Smooth muscle cell (in vitro differentiated cells): Measurements from ENCODE around the gene TIMELESS. TPM values are rescaled to one million over a fixed set of nuclear protein-coding genes. Genes with fewer than 3 reads are reported as not detected.

Experiments
- DNase-seq: peaks from one replicate; lab custom pipeline; 2025; ENCODE audit not compliant: unreplicated experiment; lab: John Stamatoyannopoulos, UW
- H2AFZ ChIP-seq: fragments of 200-600 bp; sonication (generic); 2 replicates; pipeline ENCODE4 v1.6.0; 2016; ENCODE audit warnings: antibody characterized with exemption, low read depth, mild to moderate bottlenecking
- H3F3A ChIP-seq: fragments of 200-600 bp; sonication (generic); 2 replicates; pipeline ENCODE4 v1.6.0; 2017; ENCODE audit warnings: antibody characterized with exemption, low read depth
- H3K27ac ChIP-seq: fragments of 200-600 bp; sonication (generic); 2 replicates; pipeline ENCODE4 v1.5.1; 2016; ENCODE audit warnings: low read depth, mild to moderate bottlenecking
- H3K27me3 ChIP-seq: fragments of 200-600 bp; sonication (generic); 2 replicates; pipeline ENCODE4 v1.6.1; 2016; ENCODE audit warnings: low read depth, mild to moderate bottlenecking
- H3K36me3 ChIP-seq: fragments of 200-600 bp; sonication (generic); 2 replicates; pipeline ENCODE4 v1.5.1; 2016; ENCODE audit warnings: low read depth
- H3K4me1 ChIP-seq: fragments of 200-600 bp; sonication (generic); 2 replicates; pipeline ENCODE4 v1.5.1; 2016; ENCODE audit warnings: low read depth
- H3K4me2 ChIP-seq: fragments of 200-600 bp; sonication (generic); 2 replicates; pipeline ENCODE4 v1.6.0; 2016; ENCODE audit warnings: mild to moderate bottlenecking
- H3K4me3 ChIP-seq: fragments of 200-600 bp; sonication (generic); 2 replicates; pipeline ENCODE4 v1.5.1; 2016; ENCODE audit warnings: mild to moderate bottlenecking
- H3K79me2 ChIP-seq: fragments of 200-600 bp; sonication (generic); 2 replicates; pipeline ENCODE4 v1.6.0; 2016; ENCODE audit warnings: low read depth, mild to moderate bottlenecking
- H3K9ac ChIP-seq: fragments of 200-600 bp; sonication (generic); 2 replicates; pipeline ENCODE4 v1.6.0; 2016; ENCODE audit warnings: low read depth
- H3K9me3 ChIP-seq: fragments of 200-600 bp; sonication (generic); replicated peaks from 2 replicates; pipeline ENCODE4 v1.5.1; 2016; ENCODE audit warnings: low read depth
- H4K20me1 ChIP-seq: fragments of 200-600 bp; sonication (generic); 2 replicates; pipeline ENCODE4 v1.6.0; 2016; ENCODE audit warnings: low read depth
- CTCF ChIP-seq: fragments of 200-600 bp; sonication (generic); IDR thresholded peaks from 2 replicates; pipeline ENCODE4 v1.5.1; 2017; ENCODE audit warnings: borderline replicate concordance, mild to moderate bottlenecking, antibody characterized with exemption; ENCODE audit not compliant: insufficient read depth, poor library complexity, severe bottlenecking
- WGBS: methylation state at CpG from one replicate; pipeline ENCODE4 v1.1.7; 2016; ENCODE audit warnings: low lambda C conversion rate; 5-methylcytosine and 5-hydroxymethylcytosine counted together
- polyA plus RNA-seq: library from polyadenylated mRNA; unstranded; fragments of >200 nt; fragmentation: Nextera tagmentation; extraction: Ambion mirVana; gene quantifications from 2 replicates; pipeline ENCODE4 v1.2.1, GENCODE V29; 2016
- total RNA-seq: library from RNA; depleted of rRNA; stranded (reverse); fragments of >200 nt; gene quantifications from 2 replicates; pipeline ENCODE4 v1.2.3, GENCODE V29; 2014

Gene TIMELESS
- total and polyA plus RNA-seq, 2 experiments from 2014 or later = 6.3 to 9.9 TPM

- H3K4me3 ChIP-seq = no peak overlapping the region
- H3K4me2 ChIP-seq = no peak overlapping the region
- no peaks in the 10 kb centered on the region for H3K4me1 ChIP-seq
- DNase-seq = no peak
- H3K27ac ChIP-seq = no peak overlapping the region
- no peaks in the 10 kb centered on the region for H4K20me1 ChIP-seq
- H3K27me3 ChIP-seq = no peaks in the 10 kb centered on the region
- H3K36me3 ChIP-seq = no peaks in the 10 kb centered on the region
- H3K79me2 ChIP-seq = peaks cover 17% of the 10 kb centered on the region
- no peaks in the 10 kb centered on the region for H3K9me3 ChIP-seq
- no peaks in the 10 kb centered on the region for H3F3A ChIP-seq
- no peak overlapping the region for H2AFZ ChIP-seq
- WGBS = 89% methylated on average over 11 of the region's 11 CpGs
- H3K9ac ChIP-seq = no peak overlapping the region
- TF ChIP-seq CTCF = no peak
These were observed 11.6 kb downstream of the TIMELESS start for GRCh38 chr12:56437430-56438176.

GRCh38 chr12:56434828-56435227 is 14.4 kb downstream of the TIMELESS start:
- Histone ChIP-seq H3K9ac (no peak overlapping the region), H3K9me3 (no peaks in the 10 kb centered on the region), H3K4me3 (no peak overlapping the region), H3K27ac (no peak overlapping the region), H3F3A (no peaks in the 10 kb centered on the region), H2AFZ (no peak overlapping the region), H4K20me1 (no peaks in the 10 kb centered on the region), H3K79me2 (peaks cover 7% of the 10 kb centered on the region), H3K4me1 (no peaks in the 10 kb centered on the region), H3K36me3 (no peaks in the 10 kb centered on the region), H3K4me2 (no peak overlapping the region), H3K27me3 (no peaks in the 10 kb centered on the region)
- no peak for TF ChIP-seq CTCF
- WGBS = 96% methylated on average over 6 of the region's 6 CpGs
- no peak for DNase-seq

- DNase-seq = no peak
- H3K36me3 ChIP-seq = no peaks in the 10 kb centered on the region
- TF ChIP-seq CTCF = no peak
- no peak overlapping the region for H3K4me3 ChIP-seq
- no peaks in the 10 kb centered on the region for H4K20me1 ChIP-seq
- no peaks in the 10 kb centered on the region for H3K4me1 ChIP-seq
- H3K9me3 ChIP-seq = no peaks in the 10 kb centered on the region
- H3K79me2 ChIP-seq = no peaks in the 10 kb centered on the region
- 95% methylated on average over 3 of the region's 3 CpGs for WGBS
- no peak overlapping the region for H3K27ac ChIP-seq
- H3K4me2 ChIP-seq = no peak overlapping the region
- no peak overlapping the region for H2AFZ ChIP-seq
- no peaks in the 10 kb centered on the region for H3F3A ChIP-seq
- no peaks in the 10 kb centered on the region for H3K27me3 ChIP-seq
- H3K9ac ChIP-seq = no peak overlapping the region
These were observed 17.4 kb downstream of the TIMELESS start for GRCh38 chr12:56431850-56432249.

- Histone ChIP-seq H3K9me3 (no peaks in the 10 kb centered on the region), H3K79me2 (no peaks in the 10 kb centered on the region), H3F3A (no peaks in the 10 kb centered on the region), H4K20me1 (no peaks in the 10 kb centered on the region), H2AFZ (no peak overlapping the region), H3K36me3 (no peaks in the 10 kb centered on the region), H3K4me1 (no peaks in the 10 kb centered on the region), H3K4me3 (no peak overlapping the region), H3K9ac (no peak overlapping the region), H3K27ac (no peak overlapping the region), H3K4me2 (no peak overlapping the region), H3K27me3 (no peaks in the 10 kb centered on the region)
- 98% methylated on average over 11 of the region's 11 CpGs for WGBS
- no peak for TF ChIP-seq CTCF
- DNase-seq = no peak
These were observed 17.9 kb downstream of the TIMELESS start for GRCh38 chr12:56431288-56431687.
